ENCODE results near the gene SLC2A9.

SLC2A9 gene

DNA sequence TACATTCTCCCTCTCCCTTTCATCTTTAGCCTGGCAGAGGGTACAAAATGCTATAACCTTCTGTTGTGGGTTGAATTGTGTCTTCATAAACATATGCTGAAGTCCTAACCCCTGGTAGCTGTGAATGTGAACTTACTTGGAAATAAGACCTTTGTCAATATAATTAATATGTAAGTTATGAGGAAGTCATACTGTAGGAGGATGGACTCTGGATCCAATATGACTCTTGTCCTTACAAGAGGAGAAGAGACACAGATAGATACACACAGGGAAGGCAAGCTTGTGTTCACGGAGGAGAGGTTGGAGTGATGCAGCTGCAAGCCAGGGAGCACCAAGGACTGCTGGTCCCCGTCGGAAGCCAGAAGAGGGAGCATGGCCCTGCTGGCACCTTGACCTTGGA lies 94.7 kb downstream of the SLC2A9 start:
- no peak for DNase-seq
- no peaks in the 10 kb centered on the region for H4K20me1 ChIP-seq (ENCODE audit: insufficient read depth, low read length)
- no peaks in the 10 kb centered on the region for H3K27me3 ChIP-seq (replicated peaks; ENCODE audit: insufficient read depth, low read length)
- H3K79me2 ChIP-seq (ENCODE audit: low read length), result no peaks in the 10 kb centered on the region
- no peak overlapping the region for H3K4me2 ChIP-seq (ENCODE audit: low read depth, low read length)
- no peaks in the 10 kb centered on the region for H3K9me2 ChIP-seq (replicated peaks; ENCODE audit: insufficient read depth, low read length)
- H3K4me3 ChIP-seq (ENCODE audit: low read length), result no peak overlapping the region
- no peak for TF ChIP-seq EZH2phosphoT487 (IDR thresholded peaks at IDR 0.05; ENCODE audit: low read length)
- no peak for TF ChIP-seq EZH2 (optimal IDR thresholded peaks at IDR 0.05; ENCODE audit: low read depth, low read length)
- TF ChIP-seq, protein P1, sequence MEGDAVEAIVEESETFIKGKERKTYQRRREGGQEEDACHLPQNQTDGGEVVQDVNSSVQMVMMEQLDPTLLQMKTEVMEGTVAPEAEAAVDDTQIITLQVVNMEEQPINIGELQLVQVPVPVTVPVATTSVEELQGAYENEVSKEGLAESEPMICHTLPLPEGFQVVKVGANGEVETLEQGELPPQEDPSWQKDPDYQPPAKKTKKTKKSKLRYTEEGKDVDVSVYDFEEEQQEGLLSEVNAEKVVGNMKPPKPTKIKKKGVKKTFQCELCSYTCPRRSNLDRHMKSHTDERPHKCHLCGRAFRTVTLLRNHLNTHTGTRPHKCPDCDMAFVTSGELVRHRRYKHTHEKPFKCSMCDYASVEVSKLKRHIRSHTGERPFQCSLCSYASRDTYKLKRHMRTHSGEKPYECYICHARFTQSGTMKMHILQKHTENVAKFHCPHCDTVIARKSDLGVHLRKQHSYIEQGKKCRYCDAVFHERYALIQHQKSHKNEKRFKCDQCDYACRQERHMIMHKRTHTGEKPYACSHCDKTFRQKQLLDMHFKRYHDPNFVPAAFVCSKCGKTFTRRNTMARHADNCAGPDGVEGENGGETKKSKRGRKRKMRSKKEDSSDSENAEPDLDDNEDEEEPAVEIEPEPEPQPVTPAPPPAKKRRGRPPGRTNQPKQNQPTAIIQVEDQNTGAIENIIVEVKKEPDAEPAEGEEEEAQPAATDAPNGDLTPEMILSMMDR (IDR thresholded peaks at IDR 0.05; ENCODE audit: low read length), result no peak
- no peaks in the 10 kb centered on the region for H3K9me3 ChIP-seq (replicated peaks; ENCODE audit: insufficient read depth, low read length)
- no peaks in the 10 kb centered on the region for H3F3A ChIP-seq (ENCODE audit: insufficient read depth, low read length)
- no peak overlapping the region for H2AFZ ChIP-seq (ENCODE audit: low read length)
- no peak overlapping the region for H3K9ac ChIP-seq (ENCODE audit: low read length)
- no peaks in the 10 kb centered on the region for H3K36me3 ChIP-seq (replicated peaks; ENCODE audit: insufficient read depth, low read length)
- no peak overlapping the region for H3K27ac ChIP-seq (ENCODE audit: low read length)
- no peaks in the 10 kb centered on the region for H3K4me1 ChIP-seq (ENCODE audit: low read length)

DNA sequence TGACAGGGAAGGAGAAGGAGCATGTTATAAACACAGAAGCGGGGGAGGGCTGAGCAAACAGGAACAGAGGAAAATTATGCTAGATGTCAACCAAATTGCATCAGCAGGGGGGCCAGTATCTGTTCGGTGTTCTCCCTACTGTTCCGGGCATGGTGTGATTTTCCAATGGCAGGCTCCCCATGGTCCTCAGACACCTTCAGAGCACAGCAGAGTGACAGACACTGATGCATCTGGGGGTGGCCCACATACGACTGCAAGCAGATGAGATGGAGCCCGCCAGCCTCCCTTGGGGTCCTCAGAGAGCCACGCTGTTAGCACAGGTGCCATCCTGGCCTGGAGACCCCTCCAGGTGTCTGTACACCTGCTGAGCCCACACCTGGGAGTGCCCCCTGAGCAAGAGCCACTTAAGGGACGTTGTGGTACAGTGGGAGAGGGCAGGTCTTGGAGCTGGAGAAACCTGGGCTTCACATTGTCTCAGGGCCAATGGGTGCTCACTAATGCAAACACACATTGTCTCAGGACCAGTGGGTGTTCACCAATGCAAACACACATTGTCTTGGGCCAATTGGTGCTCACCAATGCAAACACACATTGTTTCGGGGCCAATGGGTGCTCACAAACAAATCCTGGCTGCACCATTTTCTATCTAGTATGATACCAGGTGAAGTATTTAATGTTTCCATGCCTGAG lies 95.4 kb downstream of the SLC2A9 start:
- TF ChIP-seq EZH2phosphoT487 (IDR thresholded peaks at IDR 0.05; ENCODE audit: low read length), result no peak
- TF ChIP-seq, protein P1 (IDR thresholded peaks at IDR 0.05; ENCODE audit: low read length), result no peak
- TF ChIP-seq EZH2 (optimal IDR thresholded peaks at IDR 0.05; ENCODE audit: low read depth, low read length), result no peak
- H3K79me2 ChIP-seq (ENCODE audit: low read length), result no peaks in the 10 kb centered on the region
- no peak overlapping the region for H3K9ac ChIP-seq (ENCODE audit: low read length)
- no peaks in the 10 kb centered on the region for H3K27me3 ChIP-seq (replicated peaks; ENCODE audit: insufficient read depth, low read length)
- H3K9me2 ChIP-seq (replicated peaks; ENCODE audit: insufficient read depth, low read length), result no peaks in the 10 kb centered on the region
- H3K27ac ChIP-seq (ENCODE audit: low read length), result no peak overlapping the region
- DNase-seq, result no peak
- H2AFZ ChIP-seq (ENCODE audit: low read length), result no peak overlapping the region
- no peak overlapping the region for H3K4me3 ChIP-seq (ENCODE audit: low read length)
- H3K4me2 ChIP-seq (ENCODE audit: low read depth, low read length), result no peak overlapping the region
- no peaks in the 10 kb centered on the region for H3F3A ChIP-seq (ENCODE audit: insufficient read depth, low read length)
- no peaks in the 10 kb centered on the region for H4K20me1 ChIP-seq (ENCODE audit: insufficient read depth, low read length)
- H3K36me3 ChIP-seq (replicated peaks; ENCODE audit: insufficient read depth, low read length), result no peaks in the 10 kb centered on the region
- H3K4me1 ChIP-seq (ENCODE audit: low read length), result no peaks in the 10 kb centered on the region
- no peaks in the 10 kb centered on the region for H3K9me3 ChIP-seq (replicated peaks; ENCODE audit: insufficient read depth, low read length)

DNA sequence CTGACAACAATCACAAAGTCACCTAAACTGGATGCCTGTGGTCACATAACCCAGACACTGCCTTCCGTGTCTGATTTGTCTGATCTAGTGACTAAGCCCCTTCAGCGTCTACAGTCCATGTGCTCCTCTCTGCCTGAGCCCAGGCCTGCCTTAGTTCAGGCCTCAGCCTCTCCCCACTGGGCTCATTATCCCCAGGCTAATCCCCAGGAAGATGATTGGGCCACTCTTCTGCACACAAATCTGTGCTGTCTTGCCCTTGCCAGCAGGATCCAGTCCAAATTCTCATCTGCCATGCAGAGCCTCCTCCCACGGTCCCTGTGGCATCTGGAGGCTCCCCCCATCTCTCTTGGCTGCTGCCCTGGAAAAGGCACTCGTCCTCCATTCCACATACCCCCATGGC lies 96.5 kb downstream of the SLC2A9 start:
- Histone ChIP-seq H3K9ac (ENCODE audit: low read length) (no peak overlapping the region), H2AFZ (ENCODE audit: low read length) (no peak overlapping the region), H4K20me1 (ENCODE audit: insufficient read depth, low read length) (no peaks in the 10 kb centered on the region), H3K4me3 (ENCODE audit: low read length) (no peak overlapping the region), H3K9me2 (replicated peaks; ENCODE audit: insufficient read depth, low read length) (no peaks in the 10 kb centered on the region), H3K27ac (ENCODE audit: low read length) (no peak overlapping the region), H3K79me2 (ENCODE audit: low read length) (no peaks in the 10 kb centered on the region), H3K4me1 (ENCODE audit: low read length) (no peaks in the 10 kb centered on the region), H3K4me2 (ENCODE audit: low read depth, low read length) (no peak overlapping the region), H3F3A (ENCODE audit: insufficient read depth, low read length) (no peaks in the 10 kb centered on the region), H3K36me3 (replicated peaks; ENCODE audit: insufficient read depth, low read length) (no peaks in the 10 kb centered on the region), H3K27me3 (replicated peaks; ENCODE audit: insufficient read depth, low read length) (no peaks in the 10 kb centered on the region), H3K9me3 (replicated peaks; ENCODE audit: insufficient read depth, low read length) (no peaks in the 10 kb centered on the region)
- DNase-seq, result no peak
- TF ChIP-seq EZH2phosphoT487 (IDR thresholded peaks at IDR 0.05; ENCODE audit: low read length) (no peak), EZH2 (optimal IDR thresholded peaks at IDR 0.05; ENCODE audit: low read depth, low read length) (no peak)
- TF ChIP-seq, protein P1 (IDR thresholded peaks at IDR 0.05; ENCODE audit: low read length), result no peak
